HCT116 (cell line): Measurements from ENCODE around the gene ERICH3. TPM values are rescaled to one million over a fixed set of nuclear protein-coding genes. Genes with fewer than 3 reads are reported as not detected.

Experiments used
- ATAC-seq: fragments of 200-7000 bp; cut with Tn5 transposase; 2 replicates; pipeline ENCODE4 v1.9.1; 2020; ENCODE audit warnings: mild to moderate bottlenecking, moderate library complexity
- BruUV-seq: library from RNA; stranded (reverse); fragments of 400-500 nt; replicated peaks from 2 replicates; lab custom pipeline; 2021; lab: Mats Ljungman, UMichigan
- CTCF ChIA-PET: fragments of 300-600 bp; sonication (Branson Sonifier 250); formaldehyde crosslinking; loops from one replicate; lab custom pipeline; 2021; ENCODE audit warnings: antibody characterized with exemption; lab: Charles Lee
- POLR2A ChIA-PET: fragments of 300-600, 350-600 bp; sonication (Branson Sonifier 250); formaldehyde crosslinking; loops from one replicate; lab custom pipeline; 2021; ENCODE audit warnings: antibody characterized with exemption; lab: Charles Lee
- RAD21 ChIA-PET, 2 experiments: fragments of 300-600 bp; sonication (Branson Sonifier 250); formaldehyde crosslinking; loops; one replicate each; lab custom pipeline; 2023; ENCODE audit warnings: low total read pairs in 2 of 2; ENCODE audit not compliant: uncharacterized antibody in 2 of 2, unreplicated experiment in 2 of 2, low non-redundant PET in 1 of 2; lab: Charles Lee
- DNase-seq: peaks from one replicate; pipeline ENCODE4 v3.0.0-alpha.2; 2010; ENCODE audit warnings: low read depth, low spot score
- H2AFZ ChIP-seq: fragments of 200-600 bp; shearing (Covaris generic), sonication (generic); 2 replicates; pipeline ENCODE4 v1.6.1; 2017; ENCODE audit warnings: low read depth, mixed run types, mixed read lengths, antibody characterized with exemption, low read length; ENCODE audit not compliant: poor library complexity, severe bottlenecking
- H3K27ac ChIP-seq: 2 replicates; pipeline ENCODE4 v1.5.1; 2012; ENCODE audit warnings: low read depth, low read length
- H3K27me3 ChIP-seq: fragments of 200-600 bp; sonication (generic); 2 replicates; pipeline ENCODE4 v1.6.1; 2016; ENCODE audit warnings: mixed run types, low read length, mixed read lengths; ENCODE audit not compliant: insufficient read depth
- H3K36me3 ChIP-seq, 2 experiments: fragments of 200-500 bp in 1 of 2; fragments of 200-600 bp in 1 of 2; sonication (Bioruptor generic) in 1 of 2; sonication (generic) in 1 of 2; 2 replicates each; pipeline versions ENCODE4 v1.5.1 to v1.6.1; 2014 to 2016; ENCODE audit warnings: low read length in 2 of 2, inconsistent platforms in 1 of 2, mixed read lengths in 1 of 2, mixed run types in 1 of 2; ENCODE audit not compliant: insufficient read depth in 2 of 2, control insufficient read depth in 1 of 2
- H3K4me1 ChIP-seq, 2 experiments: fragments of 200-600 bp in 1 of 2; sonication (generic) in 1 of 2; 2 replicates each; pipeline versions ENCODE4 v1.5.1 to v1.6.1; 2012 to 2017; ENCODE audit warnings: low read length in 2 of 2, inconsistent platforms in 1 of 2, mild to moderate bottlenecking in 1 of 2, mixed read lengths in 1 of 2, mixed run types in 1 of 2, moderate library complexity in 1 of 2; ENCODE audit not compliant: insufficient read depth in 2 of 2, control insufficient read depth in 1 of 2
- H3K4me2 ChIP-seq: fragments of 200-600 bp; sonication (generic); 2 replicates; pipeline ENCODE4 v1.6.1; 2017; ENCODE audit warnings: mixed run types, low read length, mixed read lengths
- H3K4me3 ChIP-seq, 2 experiments: fragments of 200-600 bp in 1 of 2; sonication (generic) in 1 of 2; replicated peaks in 1 of 2; 2 replicates each; pipeline ENCODE4 v1.5.1; 2011 to 2016; ENCODE audit warnings: low read length in 2 of 2, control low read depth in 1 of 2, low read depth in 1 of 2, mild to moderate bottlenecking in 1 of 2, mixed read lengths in 1 of 2, mixed run types in 1 of 2
- H3K79me2 ChIP-seq: fragments of 200-600 bp; sonication (generic); 2 replicates; pipeline ENCODE4 v1.6.1; 2017; ENCODE audit warnings: mild to moderate bottlenecking, mixed run types, low read length, moderate library complexity, mixed read lengths; ENCODE audit not compliant: insufficient read depth
- H3K9ac ChIP-seq: fragments of 200-600 bp; sonication (generic); 2 replicates; pipeline ENCODE4 v1.6.1; 2016; ENCODE audit warnings: low read length, mixed read lengths
- H3K9me2 ChIP-seq: fragments of 200-600 bp; sonication (generic), shearing (Covaris generic); 2 replicates; pipeline ENCODE4 v1.6.1; 2017; ENCODE audit warnings: mixed run types, mild to moderate bottlenecking, moderate library complexity; ENCODE audit not compliant: insufficient read depth
- H3K9me3 ChIP-seq, 2 experiments: fragments of 200-500 bp in 1 of 2; fragments of 200-600 bp in 1 of 2; sonication (Bioruptor generic) in 1 of 2; sonication (generic) in 1 of 2; 2 replicates each; pipeline ENCODE4 v1.6.1; 2014 to 2017; ENCODE audit warnings: low read length in 2 of 2, mixed read lengths in 2 of 2, inconsistent platforms in 1 of 2, low read depth in 1 of 2, mild to moderate bottlenecking in 1 of 2, mixed run types in 1 of 2, moderate library complexity in 1 of 2; ENCODE audit not compliant: control insufficient read depth in 1 of 2, insufficient read depth in 1 of 2
- H4K20me1 ChIP-seq: fragments of 200-600 bp; sonication (generic), shearing (Covaris generic); 2 replicates; pipeline ENCODE4 v1.6.1; 2017; ENCODE audit warnings: mixed run types, mild to moderate bottlenecking, moderate library complexity; ENCODE audit not compliant: insufficient read depth
- CBX3 ChIP-seq: IDR thresholded peaks from 2 replicates; pipeline ENCODE4 v1.6.1; 2012; ENCODE audit warnings: low read depth
- CEBPB ChIP-seq: IDR thresholded peaks from 2 replicates; pipeline ENCODE4 v1.6.1; 2012; ENCODE audit warnings: low read depth
- EGR1 ChIP-seq: IDR thresholded peaks from 2 replicates; pipeline ENCODE4 v1.6.1; 2012; ENCODE audit warnings: low read depth
- ELF1 ChIP-seq: IDR thresholded peaks from 2 replicates; pipeline ENCODE4 v1.6.1; 2012; ENCODE audit warnings: low read depth, borderline replicate concordance
- EZH2 ChIP-seq: fragments of 200-600 bp; sonication (generic); IDR thresholded peaks from 2 replicates; pipeline ENCODE4 v1.6.1; 2017; ENCODE audit warnings: antibody characterized with exemption, mixed run types
- EZH2phosphoT487 ChIP-seq: fragments of 200-600 bp; IDR thresholded peaks from 2 replicates; pipeline ENCODE4 v1.6.1; 2018; ENCODE audit warnings: antibody characterized with exemption, borderline replicate concordance
- FOSL1 ChIP-seq: IDR thresholded peaks from 2 replicates; pipeline ENCODE4 v1.6.1; 2012; ENCODE audit warnings: low read depth
- JUND ChIP-seq: IDR thresholded peaks from 2 replicates; pipeline ENCODE4 v1.6.1; 2012
- POLR2AphosphoS5 ChIP-seq: IDR thresholded peaks from 2 replicates; pipeline ENCODE4 v1.6.1; 2011; ENCODE audit warnings: mild to moderate bottlenecking, low read depth, low read length, moderate library complexity
- RAD21 ChIP-seq: IDR thresholded peaks from 2 replicates; pipeline ENCODE4 v1.6.1; 2012; ENCODE audit warnings: low read depth, mild to moderate bottlenecking
- SIN3A ChIP-seq: IDR thresholded peaks from 2 replicates; pipeline ENCODE4 v1.6.1; 2012; ENCODE audit warnings: low read depth
- SP1 ChIP-seq: IDR thresholded peaks from 2 replicates; pipeline ENCODE4 v1.6.1; 2012; ENCODE audit warnings: low read depth
- SRF ChIP-seq: IDR thresholded peaks from 2 replicates; pipeline ENCODE4 v1.6.1; 2012; ENCODE audit warnings: low read depth
- TCF7L2 ChIP-seq: IDR thresholded peaks from 2 replicates; pipeline ENCODE4 v1.7.0; 2011; ENCODE audit warnings: borderline replicate concordance, inconsistent platforms; ENCODE audit not compliant: insufficient read depth, insufficient read length; ENCODE audit errors: extremely low read depth
- YY1 ChIP-seq: IDR thresholded peaks from 2 replicates; pipeline ENCODE4 v1.6.1; 2011; ENCODE audit warnings: low read length, low read depth, moderate library complexity, mild to moderate bottlenecking; ENCODE audit not compliant: insufficient replicate concordance; ENCODE audit errors: extremely low read depth
- ZFX ChIP-seq: fragments of 450-650 bp; IDR thresholded peaks from 2 replicates; pipeline ENCODE4 v1.6.1; 2017
- ZNF274 ChIP-seq: fragments of 200-500 bp; sonication (Bioruptor generic); IDR thresholded peaks from 2 replicates; pipeline ENCODE4 v1.6.1; 2014; ENCODE audit warnings: mild to moderate bottlenecking, low read depth, low read length, inconsistent platforms
- intact Hi-C: fragments of 100-400 bp; cut with micrococcal nuclease; formaldehyde crosslinking; loops from 2 replicates; pipeline ENCODE4 v1.10.0; 2022
- total RNA-seq: library from RNA; stranded (reverse); gene quantifications from one replicate; pipeline ENCODE4 v1.2.1, GENCODE V29; 2021; ENCODE audit not compliant: unreplicated experiment
- TF ChIP-seq, protein P1 (sequence below): IDR thresholded peaks from 2 replicates; pipeline ENCODE4 v1.6.1; 2012
- TF ChIP-seq, protein P2 (sequence below): IDR thresholded peaks from 2 replicates; pipeline ENCODE4 v1.6.1; 2012; ENCODE audit warnings: low read depth
- TF ChIP-seq, protein P3 (sequence below): IDR thresholded peaks from 2 replicates; pipeline ENCODE4 v1.6.1; 2012

Gene ERICH3
- total RNA-seq, 1 experiment from 2014 or later = not detected

DNA sequence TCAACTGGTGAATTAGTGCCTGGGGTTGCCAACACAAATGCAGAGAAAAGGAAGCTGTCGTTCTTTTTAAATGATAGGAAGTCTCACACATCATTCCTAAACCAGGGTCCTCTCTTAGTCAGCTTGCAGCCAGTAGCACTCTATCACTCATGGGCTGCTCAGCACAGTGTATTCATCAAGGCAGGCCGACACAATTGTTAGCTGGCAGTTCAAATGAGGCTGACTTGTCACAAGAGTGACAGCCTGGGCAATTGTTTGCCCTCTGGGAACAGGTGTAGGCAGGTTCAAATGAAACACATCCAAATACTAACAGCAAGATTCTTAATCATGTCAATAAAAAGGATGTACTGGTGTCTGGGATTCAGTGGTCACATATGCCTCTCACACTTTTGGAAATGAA, 76.9 kb downstream of the ERICH3 start (continued):
- TF ChIP-seq, protein P1, sequence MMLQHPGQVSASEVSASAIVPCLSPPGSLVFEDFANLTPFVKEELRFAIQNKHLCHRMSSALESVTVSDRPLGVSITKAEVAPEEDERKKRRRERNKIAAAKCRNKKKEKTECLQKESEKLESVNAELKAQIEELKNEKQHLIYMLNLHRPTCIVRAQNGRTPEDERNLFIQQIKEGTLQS = no peak
- TF ChIP-seq ZFX = no peak
- TF ChIP-seq ELF1 = no peak

DNA sequence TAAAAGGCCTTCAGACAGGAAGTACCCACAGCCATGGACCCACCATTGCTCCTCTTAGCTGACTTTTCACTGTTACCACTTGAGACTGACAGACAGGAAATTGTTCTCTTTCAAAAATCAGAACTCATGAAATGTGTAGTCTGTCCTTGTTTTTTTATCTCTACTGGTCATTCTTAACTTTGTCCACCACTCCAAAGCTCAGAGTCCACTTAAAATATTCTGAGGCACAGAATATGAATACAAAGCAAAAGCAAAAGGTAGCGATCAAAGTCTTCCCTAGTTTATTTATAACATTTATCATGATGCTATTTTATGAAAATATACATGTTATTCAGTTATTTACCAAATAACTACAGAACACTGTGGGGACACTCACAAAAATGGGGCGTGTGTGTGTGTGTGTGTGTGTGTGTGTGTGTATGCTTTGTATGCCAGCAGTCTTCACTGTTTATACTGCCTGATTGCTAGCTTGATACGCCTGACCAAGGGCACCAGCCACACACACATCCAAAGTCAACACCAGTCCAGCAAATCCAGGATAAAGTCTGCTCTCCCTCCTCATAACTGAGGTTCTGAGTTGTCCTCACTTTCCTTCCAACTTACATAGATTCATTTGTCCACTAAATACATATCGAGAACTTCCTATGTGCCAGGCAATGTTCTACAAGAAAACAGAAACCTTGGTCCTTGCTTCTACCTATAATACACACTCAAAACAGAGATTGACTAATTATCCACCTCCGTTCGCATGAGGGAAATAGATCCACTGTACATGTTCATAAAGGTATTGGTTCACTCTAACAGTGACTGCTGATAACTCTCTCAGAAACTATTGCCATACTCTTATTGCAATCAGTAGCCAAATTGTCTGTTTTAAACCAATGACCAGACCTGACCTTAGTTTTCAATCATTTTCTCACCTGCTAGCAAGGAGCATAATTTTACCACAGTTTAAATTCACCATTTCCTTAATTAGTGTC, 79.4 kb downstream of the ERICH3 start:
- TF ChIP-seq EZH2phosphoT487 = no peak
- no peak for TF ChIP-seq EZH2
- TF ChIP-seq CEBPB = no peak
- TF ChIP-seq CBX3 = no peak
- no peak for TF ChIP-seq FOSL1
- no peak for TF ChIP-seq SRF
- TF ChIP-seq EGR1 = no peak
- TF ChIP-seq SP1 = no peak
- no peak for TF ChIP-seq SIN3A
- no peak for TF ChIP-seq ZNF274
- TF ChIP-seq RAD21 = no peak
- no peak for TF ChIP-seq TCF7L2
- TF ChIP-seq ZFX = no peak
- TF ChIP-seq, protein P2, sequence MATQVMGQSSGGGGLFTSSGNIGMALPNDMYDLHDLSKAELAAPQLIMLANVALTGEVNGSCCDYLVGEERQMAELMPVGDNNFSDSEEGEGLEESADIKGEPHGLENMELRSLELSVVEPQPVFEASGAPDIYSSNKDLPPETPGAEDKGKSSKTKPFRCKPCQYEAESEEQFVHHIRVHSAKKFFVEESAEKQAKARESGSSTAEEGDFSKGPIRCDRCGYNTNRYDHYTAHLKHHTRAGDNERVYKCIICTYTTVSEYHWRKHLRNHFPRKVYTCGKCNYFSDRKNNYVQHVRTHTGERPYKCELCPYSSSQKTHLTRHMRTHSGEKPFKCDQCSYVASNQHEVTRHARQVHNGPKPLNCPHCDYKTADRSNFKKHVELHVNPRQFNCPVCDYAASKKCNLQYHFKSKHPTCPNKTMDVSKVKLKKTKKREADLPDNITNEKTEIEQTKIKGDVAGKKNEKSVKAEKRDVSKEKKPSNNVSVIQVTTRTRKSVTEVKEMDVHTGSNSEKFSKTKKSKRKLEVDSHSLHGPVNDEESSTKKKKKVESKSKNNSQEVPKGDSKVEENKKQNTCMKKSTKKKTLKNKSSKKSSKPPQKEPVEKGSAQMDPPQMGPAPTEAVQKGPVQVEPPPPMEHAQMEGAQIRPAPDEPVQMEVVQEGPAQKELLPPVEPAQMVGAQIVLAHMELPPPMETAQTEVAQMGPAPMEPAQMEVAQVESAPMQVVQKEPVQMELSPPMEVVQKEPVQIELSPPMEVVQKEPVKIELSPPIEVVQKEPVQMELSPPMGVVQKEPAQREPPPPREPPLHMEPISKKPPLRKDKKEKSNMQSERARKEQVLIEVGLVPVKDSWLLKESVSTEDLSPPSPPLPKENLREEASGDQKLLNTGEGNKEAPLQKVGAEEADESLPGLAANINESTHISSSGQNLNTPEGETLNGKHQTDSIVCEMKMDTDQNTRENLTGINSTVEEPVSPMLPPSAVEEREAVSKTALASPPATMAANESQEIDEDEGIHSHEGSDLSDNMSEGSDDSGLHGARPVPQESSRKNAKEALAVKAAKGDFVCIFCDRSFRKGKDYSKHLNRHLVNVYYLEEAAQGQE = no peak
- no peak for TF ChIP-seq ELF1
- TF ChIP-seq, protein P1 = no peak
- no peak for TF ChIP-seq POLR2AphosphoS5
- TF ChIP-seq, protein P3, sequence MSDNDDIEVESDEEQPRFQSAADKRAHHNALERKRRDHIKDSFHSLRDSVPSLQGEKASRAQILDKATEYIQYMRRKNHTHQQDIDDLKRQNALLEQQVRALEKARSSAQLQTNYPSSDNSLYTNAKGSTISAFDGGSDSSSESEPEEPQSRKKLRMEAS = no peak
- no peak for TF ChIP-seq YY1
- no peak for TF ChIP-seq JUND
- H3K4me2 ChIP-seq = no peak overlapping the region
- no peak overlapping the region for H3K9ac ChIP-seq
- no peak overlapping the region for H2AFZ ChIP-seq
- ATAC-seq = no peak
- no peak for DNase-seq
- CTCF ChIA-PET = no interaction called here
- no peaks in the 10 kb centered on the region for H3K9me3 ChIP-seq
- H3K27ac ChIP-seq = no peak overlapping the region
- H4K20me1 ChIP-seq = no peaks in the 10 kb centered on the region
- H3K9me2 ChIP-seq = no peaks in the 10 kb centered on the region
- no peak overlapping the region for H3K4me3 ChIP-seq
- RAD21 ChIA-PET = no interaction called here
- intact Hi-C loops = no loop called here
- H3K36me3 ChIP-seq = no peaks in the 10 kb centered on the region
- H3K27me3 ChIP-seq = peaks cover 30% of the 10 kb centered on the region; the same call in 1 of the 2 replicates
- BruUV-seq = no TSS peak
- no peaks in the 10 kb centered on the region for H3K4me1 ChIP-seq
- POLR2A ChIA-PET = no interaction called here
- no peaks in the 10 kb centered on the region for H3K79me2 ChIP-seq
